GM10248 (cell line): Measurements from ENCODE around the gene IQGAP1.
"Not testable (repeated sequence)": the region's sequence is repeated elsewhere in the genome, so short reads cannot be mapped to it uniquely, and the experiment has no call there.

ENCODE experiments used
- CTCF ChIA-PET: fragments of 300-600 bp; sonication (Branson Sonifier 250); formaldehyde crosslinking; extraction: SDS; loops from one replicate; lab custom pipeline; 2021; ENCODE audit warnings: antibody characterized with exemption; lab: Yijun Ruan, JAX
- POLR2A ChIA-PET: fragments of 350-650 bp; sonication (Branson Sonifier 250); formaldehyde crosslinking; extraction: SDS; loops from one replicate; lab custom pipeline; 2020; ENCODE audit warnings: antibody characterized with exemption; lab: Yijun Ruan, JAX
- DNase-seq: peaks from one replicate; pipeline ENCODE4 v3.0.0; 2012; ENCODE audit errors: extremely low spot score
- TF ChIP-seq, protein P1 (sequence below): IDR thresholded peaks from 2 replicates; pipeline ENCODE4 v1.5.1; 2012; ENCODE audit warnings: mild to moderate bottlenecking, low read depth; ENCODE audit errors: extremely low read depth, missing control alignments, control extremely low read depth

Gene IQGAP1

DNA sequence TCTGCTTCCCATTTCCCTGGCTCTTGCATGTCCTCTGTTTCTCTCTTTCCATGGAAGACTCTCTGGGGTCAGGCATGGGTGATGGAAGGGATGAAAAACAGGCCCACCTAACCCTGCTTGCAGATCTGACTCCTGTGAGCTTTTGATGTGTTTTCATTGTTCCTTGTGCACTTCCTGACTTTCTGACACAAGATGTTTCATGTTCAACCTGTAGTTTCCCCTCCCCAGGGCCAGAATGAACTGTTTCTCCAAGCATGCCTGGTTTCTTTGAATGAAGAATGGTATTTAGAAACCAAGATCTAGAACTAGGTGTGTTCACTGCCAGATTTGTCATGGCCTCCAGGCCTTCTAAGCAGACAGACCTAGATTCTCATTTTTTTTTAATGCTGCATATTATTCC is 105.6 kb downstream of the IQGAP1 start:
- TF ChIP-seq, protein P1, sequence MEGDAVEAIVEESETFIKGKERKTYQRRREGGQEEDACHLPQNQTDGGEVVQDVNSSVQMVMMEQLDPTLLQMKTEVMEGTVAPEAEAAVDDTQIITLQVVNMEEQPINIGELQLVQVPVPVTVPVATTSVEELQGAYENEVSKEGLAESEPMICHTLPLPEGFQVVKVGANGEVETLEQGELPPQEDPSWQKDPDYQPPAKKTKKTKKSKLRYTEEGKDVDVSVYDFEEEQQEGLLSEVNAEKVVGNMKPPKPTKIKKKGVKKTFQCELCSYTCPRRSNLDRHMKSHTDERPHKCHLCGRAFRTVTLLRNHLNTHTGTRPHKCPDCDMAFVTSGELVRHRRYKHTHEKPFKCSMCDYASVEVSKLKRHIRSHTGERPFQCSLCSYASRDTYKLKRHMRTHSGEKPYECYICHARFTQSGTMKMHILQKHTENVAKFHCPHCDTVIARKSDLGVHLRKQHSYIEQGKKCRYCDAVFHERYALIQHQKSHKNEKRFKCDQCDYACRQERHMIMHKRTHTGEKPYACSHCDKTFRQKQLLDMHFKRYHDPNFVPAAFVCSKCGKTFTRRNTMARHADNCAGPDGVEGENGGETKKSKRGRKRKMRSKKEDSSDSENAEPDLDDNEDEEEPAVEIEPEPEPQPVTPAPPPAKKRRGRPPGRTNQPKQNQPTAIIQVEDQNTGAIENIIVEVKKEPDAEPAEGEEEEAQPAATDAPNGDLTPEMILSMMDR: no peak
- ChIA-PET POLR2A (no interaction called here), CTCF (interaction anchor here (1.0 kb wide), 1 partner anchor 174 kb away, joined by 3 read pairs; no protein-coding TSS in a partner anchor)
- DNase-seq: no peak

DNA sequence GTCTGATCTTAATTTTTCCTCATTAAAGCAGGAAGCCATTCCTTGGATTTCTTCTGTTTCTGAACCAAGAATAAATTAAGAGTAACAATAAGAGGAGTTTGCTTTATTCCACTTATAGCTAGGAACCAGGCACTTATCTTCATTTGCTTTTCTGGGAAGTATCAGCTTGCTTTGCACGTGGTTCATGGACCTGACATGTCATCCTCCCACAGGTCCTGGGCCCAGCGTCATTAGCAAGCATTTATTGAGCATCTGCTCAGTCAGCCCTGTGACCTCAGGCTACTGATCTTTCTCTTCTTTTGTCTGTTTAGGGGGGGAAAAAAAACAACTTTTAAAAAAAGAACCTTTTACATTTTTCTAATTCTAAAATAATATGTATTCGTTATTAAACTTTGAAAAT is 107.0 kb downstream of the IQGAP1 start:
- TF ChIP-seq, protein P1: no peak
- ChIA-PET POLR2A (no interaction called here), CTCF (no interaction called here)
- no peak for DNase-seq

DNA sequence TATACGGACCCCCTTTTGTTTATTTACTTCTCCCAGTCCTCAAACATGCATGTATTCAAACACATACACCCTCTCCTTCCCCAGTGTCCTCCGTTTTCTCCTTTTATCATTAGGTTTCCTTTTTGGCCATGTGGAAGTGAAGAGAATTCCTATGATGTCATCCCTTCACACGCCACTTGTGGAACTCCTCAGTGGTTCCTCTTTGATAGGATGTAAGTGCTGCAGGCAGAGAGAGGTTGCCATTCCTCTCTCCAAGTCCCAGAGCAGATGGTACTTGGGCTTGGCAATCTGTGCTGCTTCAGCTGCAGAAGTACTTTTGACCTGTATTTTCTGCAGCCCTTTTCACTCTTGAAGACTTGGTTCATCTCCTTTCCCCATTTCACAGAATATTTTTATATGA is 108.7 kb downstream of the IQGAP1 start:
- CTCF ChIA-PET: interaction anchor here (0.9 to 3.9 kb wide), 4 partner anchors 12 to 389 kb away, joined by 3 to 29 read pairs (median 5); no protein-coding TSS in a partner anchor
- TF ChIP-seq, protein P1: no peak
- no peak for DNase-seq
- POLR2A ChIA-PET: no interaction called here

DNA sequence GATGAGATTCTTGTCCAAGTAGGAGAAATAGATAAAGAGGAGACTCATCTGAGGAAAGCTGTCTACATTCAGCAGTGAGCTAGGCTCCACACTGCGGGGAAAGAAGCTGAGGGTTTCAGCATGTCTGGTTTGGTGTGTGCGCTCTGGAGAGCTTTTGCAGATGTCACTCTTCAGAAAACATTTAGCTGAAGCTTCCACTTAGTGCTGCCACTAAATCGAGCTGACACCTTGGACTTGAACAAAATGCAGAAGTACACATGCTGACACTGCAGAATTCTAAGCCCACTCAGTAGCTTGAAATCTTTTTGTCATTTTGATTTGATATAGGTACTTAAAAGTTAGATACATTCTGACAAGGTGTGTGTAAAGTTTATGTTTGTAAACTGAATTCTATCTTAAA is 109.3 kb downstream of the IQGAP1 start:
- ChIA-PET POLR2A (no interaction called here), CTCF (interaction anchor here (0.9 to 3.9 kb wide), 4 partner anchors 12 to 388 kb away, joined by 3 to 29 read pairs (median 5); no protein-coding TSS in a partner anchor)
- TF ChIP-seq, protein P1: no peak
- no peak for DNase-seq

DNA sequence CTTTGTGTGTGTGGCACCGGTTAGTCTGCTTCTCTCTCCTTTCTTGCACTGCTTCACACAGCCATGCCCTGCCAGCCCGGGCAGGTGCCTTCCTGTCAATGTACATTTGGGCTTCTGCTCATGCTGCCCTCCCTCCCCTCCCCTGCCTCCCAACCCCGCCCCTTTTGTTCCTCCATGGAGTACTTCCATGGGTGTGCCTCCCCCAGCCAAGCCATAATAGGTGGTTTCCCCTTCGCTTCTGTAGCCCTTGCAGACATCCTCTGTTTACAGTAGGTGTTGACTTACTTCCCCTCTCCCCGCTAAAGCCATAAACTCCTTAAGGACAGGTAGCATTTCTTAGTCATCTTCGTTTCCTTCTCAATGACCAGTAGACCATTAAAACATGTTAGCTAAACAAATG is 109.9 kb downstream of the IQGAP1 start:
- POLR2A ChIA-PET: no interaction called here

DNA sequence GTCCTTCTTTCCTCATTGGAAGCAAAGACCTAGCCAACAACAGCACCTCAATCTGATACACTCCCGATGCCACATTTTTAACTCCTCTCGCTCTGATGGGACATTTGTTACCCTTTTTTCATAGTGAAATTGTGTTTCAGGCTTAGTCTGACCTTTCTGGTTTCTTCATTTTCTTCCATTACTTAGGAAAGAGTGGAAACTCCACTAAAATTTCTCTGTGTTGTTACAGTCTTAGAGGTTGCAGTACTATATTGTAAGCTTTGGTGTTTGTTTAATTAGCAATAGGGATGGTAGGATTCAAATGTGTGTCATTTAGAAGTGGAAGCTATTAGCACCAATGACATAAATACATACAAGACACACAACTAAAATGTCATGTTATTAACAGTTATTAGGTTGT is 112.1 kb downstream of the IQGAP1 start:
- DNase-seq: no peak
- ChIA-PET POLR2A (no interaction called here), CTCF (interaction anchor here (0.9 to 3.9 kb wide), 7 partner anchors 12 to 386 kb away, joined by 3 to 29 read pairs (median 4); no protein-coding TSS in a partner anchor)
- TF ChIP-seq, protein P1: no peak

More for the DNA sequence above, 109.9 kb downstream of the IQGAP1 start:
- TF ChIP-seq, protein P1: no peak
- CTCF ChIA-PET: interaction anchor here (0.9 to 3.9 kb wide), 4 partner anchors 11 to 387 kb away, joined by 3 to 29 read pairs (median 5); no protein-coding TSS in a partner anchor
- no peak for DNase-seq

DNA sequence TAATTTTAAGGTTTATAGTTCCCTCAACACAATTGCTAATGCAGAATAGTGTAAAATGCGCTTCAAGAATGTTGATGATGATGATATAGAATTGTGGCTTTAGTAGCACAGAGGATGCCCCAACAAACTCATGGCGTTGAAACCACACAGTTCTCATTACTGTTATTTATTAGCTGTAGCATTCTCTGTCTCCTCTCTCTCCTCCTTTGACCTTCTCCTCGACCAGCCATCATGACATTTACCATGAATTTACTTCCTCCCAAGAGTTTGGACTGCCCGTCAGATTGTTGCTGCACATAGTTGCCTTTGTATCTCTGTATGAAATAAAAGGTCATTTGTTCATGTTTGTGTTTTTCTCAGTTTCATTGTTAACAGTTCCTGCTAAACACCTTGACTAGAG is 113.9 kb downstream of the IQGAP1 start:
- TF ChIP-seq, protein P1: no peak
- CTCF ChIA-PET: interaction anchor here (0.7 to 3.4 kb wide), 4 partner anchors 10 to 182 kb away, joined by 3 to 12 read pairs (median 3); no protein-coding TSS in a partner anchor
- POLR2A ChIA-PET: no interaction called here
- no peak for DNase-seq

DNA sequence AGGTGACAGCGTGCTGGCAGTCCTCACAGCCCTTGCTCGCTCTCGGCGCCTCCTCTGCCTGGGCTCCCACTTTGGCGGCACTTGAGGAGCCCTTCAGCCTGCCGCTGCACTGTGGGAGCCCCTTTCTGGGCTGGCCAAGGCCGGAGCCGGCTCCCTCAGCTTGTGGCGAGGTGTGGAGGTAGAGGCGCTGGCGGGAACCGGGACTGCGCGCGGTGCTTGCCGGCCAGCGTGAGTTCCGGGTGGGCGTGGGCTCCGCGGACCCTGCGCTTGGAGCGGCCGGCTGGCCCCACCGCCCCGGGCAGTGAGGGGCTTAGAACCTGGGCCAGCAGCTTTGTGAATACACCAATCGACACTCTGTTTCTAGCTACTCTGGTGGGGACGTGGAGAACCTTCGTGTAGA is 122.7 kb downstream of the IQGAP1 start:
- POLR2A ChIA-PET, DNase-seq: not testable (repeated sequence)
- CTCF ChIA-PET: interaction anchor here (1.1 to 3.6 kb wide), 5 partner anchors 10 to 191 kb away, joined by 3 to 12 read pairs (median 4); no protein-coding TSS in a partner anchor

DNA sequence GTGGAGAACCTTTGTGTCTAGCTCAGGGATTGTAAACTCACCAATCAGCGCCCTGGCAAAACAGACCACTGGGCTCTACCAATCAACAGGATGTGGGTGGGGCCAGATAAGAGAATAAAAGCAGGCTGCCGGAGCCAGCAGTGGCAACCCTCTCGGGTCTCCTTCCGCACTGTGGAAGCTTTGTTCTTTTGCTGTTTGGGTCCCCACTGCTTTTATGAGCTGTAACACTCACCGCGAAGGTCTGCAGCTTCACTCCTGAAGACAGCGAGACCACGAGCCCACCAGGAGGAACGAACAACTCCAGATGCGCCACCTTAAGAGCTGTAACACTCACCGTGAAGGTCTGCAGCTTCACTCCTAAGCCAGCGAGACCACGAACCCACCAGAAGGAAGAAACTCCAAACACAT is 123.2 kb downstream of the IQGAP1 start:
- DNase-seq, POLR2A ChIA-PET: not testable (repeated sequence)
- CTCF ChIA-PET: interaction anchor here (1.1 to 3.6 kb wide), 5 partner anchors 11 to 191 kb away, joined by 3 to 12 read pairs (median 4); no protein-coding TSS in a partner anchor
